Endothelial cell of umbilical vein (primary cell): ENCODE measurements around the gene ELOVL6. TPM values are rescaled to one million over a fixed set of nuclear protein-coding genes. Genes with fewer than 3 reads are reported as not detected.

Experiments
- BruUV-seq: library from RNA; stranded (reverse); fragments of 400-500 nt; replicated peaks from 2 replicates; lab custom pipeline; 2021; lab: Mats Ljungman, UMichigan
- CTCF ChIA-PET: fragments of 300-600, 350-600 bp; sonication (Branson Sonifier 250); formaldehyde crosslinking; loops from one replicate; lab custom pipeline; 2021; ENCODE audit warnings: antibody characterized with exemption, inconsistent platforms; lab: Charles Lee
- POLR2A ChIA-PET: fragments of 300-600, 350-600 bp; sonication (Branson Sonifier 250); formaldehyde crosslinking; loops from one replicate; lab custom pipeline; 2021; ENCODE audit warnings: antibody characterized with exemption, inconsistent platforms; lab: Charles Lee
- DNase-seq: peaks from one replicate; pipeline ENCODE4 v3.0.0-alpha.2; 2011; ENCODE audit warnings: low read depth, low spot score
- FAIRE-seq: peaks from 2 replicates; lab custom pipeline; 2011; peaks lifted over from hg19 to GRCh38; lab: Jason Lieb, UNC
- H2AFZ ChIP-seq: 2 replicates; pipeline ENCODE4 v1.6.0; 2012; ENCODE audit warnings: low read depth, low read length, control low read depth, inconsistent platforms
- H3K27ac ChIP-seq: 2 replicates; pipeline ENCODE4 v1.5.1; 2011; ENCODE audit warnings: low read depth, mild to moderate bottlenecking, control low read depth, low read length, moderate library complexity; ENCODE audit not compliant: insufficient read depth
- H3K27me3 ChIP-seq, 2 experiments: 2 replicates each; pipeline versions ENCODE4 v1.6.0 to v1.6.1; 2011; ENCODE audit warnings: low read length in 2 of 2, mixed read lengths in 1 of 2; ENCODE audit not compliant: control insufficient read depth in 2 of 2, insufficient read depth in 2 of 2
- H3K36me3 ChIP-seq, 2 experiments: 2 replicates in 1 of 2; 3 replicates in 1 of 2; pipeline ENCODE4 v1.5.1; 2011; ENCODE audit warnings: low read length in 2 of 2, mild to moderate bottlenecking in 1 of 2, moderate library complexity in 1 of 2; ENCODE audit not compliant: control insufficient read depth in 2 of 2, insufficient read depth in 2 of 2; ENCODE audit errors: extremely low read depth in 1 of 2
- H3K4me1 ChIP-seq: 3 replicates; pipeline ENCODE4 v1.5.1; 2011; ENCODE audit warnings: mild to moderate bottlenecking, low read length; ENCODE audit not compliant: control insufficient read depth, insufficient read depth; ENCODE audit errors: extremely low read depth
- H3K4me2 ChIP-seq: 2 replicates; pipeline ENCODE4 v1.6.1; 2011; ENCODE audit warnings: low read length, control low read depth, mixed read lengths; ENCODE audit not compliant: insufficient read depth
- H3K4me3 ChIP-seq, 3 experiments: fragments of 200-600 bp in 1 of 3; sonication (generic), shearing (Covaris generic) in 1 of 3; replicated peaks in 1 of 3; 2 replicates each; pipeline ENCODE4 v1.5.1; 2011 to 2016; ENCODE audit warnings: control low read depth in 3 of 3, low read length in 3 of 3, mild to moderate bottlenecking in 2 of 3, inconsistent platforms in 1 of 3, low read depth in 1 of 3, moderate library complexity in 1 of 3; ENCODE audit not compliant: insufficient read depth in 1 of 3
- H3K79me2 ChIP-seq: 2 replicates; pipeline ENCODE4 v1.6.0; 2012; ENCODE audit warnings: low read length, inconsistent platforms; ENCODE audit not compliant: control insufficient read depth, insufficient read depth
- H3K9ac ChIP-seq: replicated peaks from 2 replicates; pipeline ENCODE3; 2011; ENCODE audit warnings: low read length, control low read depth; ENCODE audit not compliant: insufficient read depth; ENCODE audit errors: extremely low read depth
- H3K9me1 ChIP-seq: replicated peaks from 3 replicates; pipeline ENCODE4 v1.6.0; 2011; ENCODE audit warnings: mild to moderate bottlenecking, low read length; ENCODE audit not compliant: control insufficient read depth, insufficient read depth; ENCODE audit errors: extremely low read depth
- H3K9me3 ChIP-seq: replicated peaks from 2 replicates; pipeline ENCODE4 v1.5.1; 2012; ENCODE audit warnings: low read length, inconsistent platforms; ENCODE audit not compliant: control insufficient read depth, insufficient read depth
- H4K20me1 ChIP-seq: replicated peaks from 2 replicates; pipeline ENCODE3; 2011; ENCODE audit warnings: mild to moderate bottlenecking, low read length; ENCODE audit not compliant: control insufficient read depth, insufficient read depth; ENCODE audit errors: extremely low read depth
- EZH2 ChIP-seq: IDR thresholded peaks from 2 replicates; pipeline ENCODE4 v1.6.1; 2012; ENCODE audit warnings: borderline replicate concordance, low read depth, mild to moderate bottlenecking, moderate library complexity, low read length, inconsistent platforms; ENCODE audit not compliant: severe bottlenecking
- FOS ChIP-seq: IDR thresholded peaks from 2 replicates; pipeline ENCODE4 v1.6.1; 2011; ENCODE audit warnings: mild to moderate bottlenecking, low read length, moderate library complexity, borderline replicate concordance; ENCODE audit not compliant: insufficient read depth
- GATA2 ChIP-seq: IDR thresholded peaks from 2 replicates; pipeline ENCODE4 v1.7.0; 2011; ENCODE audit warnings: low read depth, mild to moderate bottlenecking, moderate library complexity, mixed read lengths, low read length; ENCODE audit not compliant: insufficient read length, insufficient read depth
- JUN ChIP-seq: IDR thresholded peaks from 2 replicates; pipeline ENCODE4 v1.6.1; 2011; ENCODE audit warnings: borderline replicate concordance, low read depth; ENCODE audit not compliant: insufficient read length, insufficient read depth
- MAX ChIP-seq: IDR thresholded peaks from 2 replicates; pipeline ENCODE4 v1.6.1; 2011; ENCODE audit not compliant: insufficient read depth, insufficient read length
- MYC ChIP-seq: IDR thresholded peaks from one replicate; pipeline ENCODE4 v1.6.1; 2011; ENCODE audit warnings: mild to moderate bottlenecking, low read depth, low read length
- POLR2A ChIP-seq: IDR thresholded peaks from 2 replicates; pipeline ENCODE4 v1.6.1; 2012; ENCODE audit warnings: low read depth, mild to moderate bottlenecking, control low read depth, low read length
- POLR2AphosphoS5 ChIP-seq: IDR thresholded peaks from 2 replicates; pipeline ENCODE4 v1.6.1; 2012; ENCODE audit warnings: low read depth, mild to moderate bottlenecking, control low read depth, low read length, moderate library complexity; ENCODE audit not compliant: insufficient read depth
- dilution Hi-C: fragments of 300-500 bp; cut with MboI; formaldehyde crosslinking; loops from one replicate; pipeline ENCODE4 v1.15.0; 2019; ENCODE audit warnings: low sequenced_read_pairs; ENCODE audit not compliant: extremely low pct_ligation_motif_present
- intact Hi-C: fragments of 100-400 bp; cut with micrococcal nuclease; formaldehyde crosslinking; loops from one replicate; pipeline ENCODE4 v1.10.0; 2022
- polyA plus RNA-seq, 4 experiments: library from polyadenylated mRNA; depleted of rRNA in 3 of 4; stranded (reverse) in 3 of 4; unstranded in 1 of 4; fragments of >200 nt; gene quantifications; 2 replicates each; pipeline versions ENCODE4 v1.2.1 to v1.2.3, GENCODE V29; 2011 to 2012; ENCODE audit warnings: missing spikeins in 1 of 4
- total RNA-seq: library from RNA; stranded (reverse); gene quantifications from 2 replicates; pipeline ENCODE4 v1.2.3, GENCODE V29; 2021
- TF ChIP-seq, protein P1 (sequence below), 2 donors: IDR thresholded peaks; 1 replicate in 1 of 2; 2 replicates in 1 of 2; pipeline ENCODE4 v1.5.1; 2011; ENCODE audit warnings: low read length in 2 of 2, mild to moderate bottlenecking in 2 of 2, moderate library complexity in 2 of 2, control low read depth in 1 of 2, inconsistent platforms in 1 of 2, low read depth in 1 of 2; ENCODE audit not compliant: insufficient read depth in 1 of 2; ENCODE audit errors: extremely low read depth in 1 of 2

Gene ELOVL6
- total and polyA plus RNA-seq, 2 donors (not counting 3 experiments of a cell fraction or from before 2014, with no cell fraction given): 6.4 to 26.1 TPM

GRCh38 chr4:110096405-110096804 is 102.0 kb downstream of the ELOVL6 start:
- CTCF ChIA-PET: interaction anchor here (0.5 to 1.2 kb wide), 4 partner anchors 11 to 386 kb away, joined by 3 to 7 read pairs (median 4); no protein-coding TSS in a partner anchor
- dilution Hi-C loops (no loop called here), intact Hi-C loops (no loop called here)
- Histone ChIP-seq H3K4me2 (no peak overlapping the region), H3K27ac (no peak overlapping the region), H2AFZ (no peak overlapping the region), H3K9me1 (no peaks in the 10 kb centered on the region), H3K9me3 (no peaks in the 10 kb centered on the region), H4K20me1 (no peaks in the 10 kb centered on the region), H3K79me2 (no peaks in the 10 kb centered on the region), H3K9ac (no peak overlapping the region), H3K4me1 (peaks cover 5% of the 10 kb centered on the region), H3K4me3 (no peak overlapping the region), H3K27me3 (no peaks in the 10 kb centered on the region), H3K36me3 (no peaks in the 10 kb centered on the region)
- DNase-seq (no peak), FAIRE-seq (no peak)
- POLR2A ChIA-PET: no interaction called here
- no peak for TF ChIP-seq POLR2A
- TF ChIP-seq, protein P1, sequence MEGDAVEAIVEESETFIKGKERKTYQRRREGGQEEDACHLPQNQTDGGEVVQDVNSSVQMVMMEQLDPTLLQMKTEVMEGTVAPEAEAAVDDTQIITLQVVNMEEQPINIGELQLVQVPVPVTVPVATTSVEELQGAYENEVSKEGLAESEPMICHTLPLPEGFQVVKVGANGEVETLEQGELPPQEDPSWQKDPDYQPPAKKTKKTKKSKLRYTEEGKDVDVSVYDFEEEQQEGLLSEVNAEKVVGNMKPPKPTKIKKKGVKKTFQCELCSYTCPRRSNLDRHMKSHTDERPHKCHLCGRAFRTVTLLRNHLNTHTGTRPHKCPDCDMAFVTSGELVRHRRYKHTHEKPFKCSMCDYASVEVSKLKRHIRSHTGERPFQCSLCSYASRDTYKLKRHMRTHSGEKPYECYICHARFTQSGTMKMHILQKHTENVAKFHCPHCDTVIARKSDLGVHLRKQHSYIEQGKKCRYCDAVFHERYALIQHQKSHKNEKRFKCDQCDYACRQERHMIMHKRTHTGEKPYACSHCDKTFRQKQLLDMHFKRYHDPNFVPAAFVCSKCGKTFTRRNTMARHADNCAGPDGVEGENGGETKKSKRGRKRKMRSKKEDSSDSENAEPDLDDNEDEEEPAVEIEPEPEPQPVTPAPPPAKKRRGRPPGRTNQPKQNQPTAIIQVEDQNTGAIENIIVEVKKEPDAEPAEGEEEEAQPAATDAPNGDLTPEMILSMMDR (IDR thresholded peaks at IDR 0.05; ENCODE audit: extremely low read depth in 1 of 2, insufficient read depth in 1 of 2, low read depth in 1 of 2, low read length in 2 of 2): no peak
- no peak for TF ChIP-seq FOS
- TF ChIP-seq MAX: no peak
- TF ChIP-seq MYC: no peak
- no peak for TF ChIP-seq EZH2
- no peak for TF ChIP-seq GATA2
- no peak for TF ChIP-seq JUN
- TF ChIP-seq POLR2AphosphoS5: no peak
- no TSS peak for BruUV-seq
